ENCODE measurements around the gene RGS16.

DNA sequence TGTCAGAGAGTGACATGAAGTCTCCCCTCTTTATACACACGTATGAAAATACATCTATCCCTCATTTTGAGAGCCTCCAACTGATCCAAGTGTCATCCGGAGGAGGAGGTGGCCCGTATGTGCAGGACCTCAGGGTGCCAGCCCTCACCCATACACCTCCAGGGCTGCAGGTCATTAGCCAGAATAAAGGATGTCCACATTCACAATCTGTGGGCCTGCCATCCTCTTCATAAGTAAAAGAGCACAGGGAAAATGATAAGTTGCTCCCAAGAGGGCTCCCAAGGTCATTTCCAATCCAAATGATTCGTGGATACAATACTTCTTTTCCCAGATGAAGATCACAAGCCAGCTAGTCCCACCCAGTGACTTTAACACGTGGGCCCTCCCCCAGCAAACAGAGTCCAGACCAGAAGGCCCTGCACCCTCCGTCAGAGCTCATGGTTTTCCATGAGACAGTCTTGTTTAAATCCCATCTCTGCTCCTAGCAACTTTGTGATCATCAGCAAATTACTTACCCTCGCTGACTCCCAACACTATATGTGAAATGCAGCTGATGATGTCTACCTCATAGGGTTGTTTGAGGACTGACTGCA, 43.7 kb downstream of the RGS16 start:
- TF ChIP-seq, protein P1, sequence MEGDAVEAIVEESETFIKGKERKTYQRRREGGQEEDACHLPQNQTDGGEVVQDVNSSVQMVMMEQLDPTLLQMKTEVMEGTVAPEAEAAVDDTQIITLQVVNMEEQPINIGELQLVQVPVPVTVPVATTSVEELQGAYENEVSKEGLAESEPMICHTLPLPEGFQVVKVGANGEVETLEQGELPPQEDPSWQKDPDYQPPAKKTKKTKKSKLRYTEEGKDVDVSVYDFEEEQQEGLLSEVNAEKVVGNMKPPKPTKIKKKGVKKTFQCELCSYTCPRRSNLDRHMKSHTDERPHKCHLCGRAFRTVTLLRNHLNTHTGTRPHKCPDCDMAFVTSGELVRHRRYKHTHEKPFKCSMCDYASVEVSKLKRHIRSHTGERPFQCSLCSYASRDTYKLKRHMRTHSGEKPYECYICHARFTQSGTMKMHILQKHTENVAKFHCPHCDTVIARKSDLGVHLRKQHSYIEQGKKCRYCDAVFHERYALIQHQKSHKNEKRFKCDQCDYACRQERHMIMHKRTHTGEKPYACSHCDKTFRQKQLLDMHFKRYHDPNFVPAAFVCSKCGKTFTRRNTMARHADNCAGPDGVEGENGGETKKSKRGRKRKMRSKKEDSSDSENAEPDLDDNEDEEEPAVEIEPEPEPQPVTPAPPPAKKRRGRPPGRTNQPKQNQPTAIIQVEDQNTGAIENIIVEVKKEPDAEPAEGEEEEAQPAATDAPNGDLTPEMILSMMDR (IDR thresholded peaks at IDR 0.05; ENCODE audit: borderline replicate concordance, extremely low read depth, low read length, poor library complexity, severe bottlenecking), result no peak
- no peak for TF ChIP-seq EZH2 (IDR thresholded peaks at IDR 0.05; ENCODE audit: borderline replicate concordance, low read depth, low read length, severe bottlenecking)
